Renal cortical epithelial cell (primary cell): ENCODE data around the gene POMGNT1. TPM values are rescaled to one million over a fixed set of nuclear protein-coding genes. Genes with fewer than 3 reads are reported as not detected.

Source experiments
- DNase-seq: peaks from one replicate; pipeline ENCODE4 v3.0.0-alpha.2; 2011; ENCODE audit warnings: low read depth
- total RNA-seq: library from RNA; depleted of rRNA; stranded (reverse); fragments of >200 nt; gene quantifications from 2 replicates; pipeline ENCODE4 v1.2.3, GENCODE V29; 2014

POMGNT1 gene
- total RNA-seq, 1 donor from 2014 or later = 34.0 TPM

GRCh38 chr1:46157916-46158311, 40.3 kb downstream of the POMGNT1 start:
- DNase-seq = no peak

GRCh38 chr1:46153732-46154131, 44.5 kb downstream of the POMGNT1 start:
- no peak for DNase-seq

DNA sequence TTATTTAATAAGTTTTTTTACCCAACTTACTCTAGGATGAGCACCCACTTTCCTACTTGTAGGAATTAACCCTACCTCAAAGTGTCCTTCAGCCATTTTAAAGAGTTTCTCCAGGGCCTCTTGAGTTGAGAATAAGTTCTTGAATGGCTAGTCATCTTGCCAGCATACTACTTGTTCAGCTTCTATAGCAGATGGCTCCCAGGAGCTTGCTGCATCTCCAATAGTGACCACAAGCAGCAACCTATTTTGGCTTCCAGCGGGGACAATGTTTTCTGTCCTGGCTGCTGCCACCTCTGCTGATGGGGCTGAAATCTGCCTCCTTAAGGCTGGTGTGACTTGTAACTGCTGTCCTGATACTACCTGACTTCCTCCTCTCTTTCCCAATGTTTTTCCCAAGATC, 45.0 kb downstream of the POMGNT1 start:
- no peak for DNase-seq

DNA sequence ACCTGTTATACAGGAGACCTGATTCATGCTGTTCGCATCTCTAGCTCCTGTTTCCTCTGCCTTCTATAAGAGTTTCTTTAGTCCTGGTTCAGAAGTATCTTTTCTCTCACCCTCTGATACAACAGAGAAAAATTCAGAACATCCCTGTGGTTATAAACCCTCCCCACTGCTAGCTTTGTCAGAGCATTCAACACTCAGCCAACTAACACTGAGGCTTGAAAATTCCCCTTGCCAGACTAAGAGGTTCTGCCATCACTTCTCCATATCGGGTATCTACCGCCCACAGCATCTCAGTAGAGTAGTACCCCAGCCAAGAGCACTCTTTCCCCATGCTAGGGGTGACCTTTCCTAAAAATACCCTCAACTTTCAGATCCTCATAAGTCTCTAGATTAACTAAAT, 46.2 kb downstream of the POMGNT1 start:
- peak; percentile 68 for DNase-seq

DNA sequence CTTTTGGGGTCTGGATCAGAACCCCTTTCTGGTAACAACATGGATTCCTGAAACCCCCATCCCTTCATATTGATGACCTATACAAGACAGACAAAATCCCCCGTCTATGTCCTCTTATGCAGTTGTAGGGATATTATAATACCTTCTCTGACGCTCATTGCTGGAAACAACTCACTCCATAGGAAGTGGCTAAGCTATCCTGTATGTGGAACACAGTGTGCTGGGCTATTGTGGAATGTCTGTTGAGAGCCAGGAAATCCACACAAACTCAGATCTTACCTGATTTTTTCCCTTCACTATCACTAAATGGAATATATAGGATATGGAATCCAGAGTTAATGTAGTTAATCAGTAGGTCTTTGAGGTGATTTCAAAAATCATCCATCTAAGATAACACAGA, 48.1 kb downstream of the POMGNT1 start:
- no peak for DNase-seq

- DNase-seq = no peak
These were observed 49.9 kb downstream of the POMGNT1 start for GRCh38 chr1:46148318-46148717.

Other genes with a start within 250 kb of the POMGNT1 start
- 9.0 and 33.7 TPM in 2 replicates for gene PIK3R3, start 65.8 kb downstream of the POMGNT1 start, total RNA-seq
- gene TSPAN1, start 23.3 kb downstream of the POMGNT1 start, total RNA-seq = 78.7 and 114 TPM in 2 replicates
- not detected in 2 replicates for gene P3R3URF, start 21.9 kb downstream of the POMGNT1 start, total RNA-seq
- 2.1 and 13.8 TPM in 2 replicates for gene LURAP1, start 4.9 kb upstream of the POMGNT1 start, total RNA-seq
- 1.9 and 5.4 TPM in 2 replicates for gene RAD54L, start 49.3 kb upstream of the POMGNT1 start, total RNA-seq
- gene LRRC41, start 105.2 kb upstream of the POMGNT1 start, total RNA-seq = 106 and 118 TPM in 2 replicates
- 526 and 736 TPM in 2 replicates for gene UQCRH, start 105.3 kb upstream of the POMGNT1 start, total RNA-seq
- gene NSUN4, start 142.4 kb upstream of the POMGNT1 start, total RNA-seq = 21.7 and 27.4 TPM in 2 replicates
- 10.8 and 16.1 TPM in 2 replicates for gene FAAH, start 195.9 kb upstream of the POMGNT1 start, total RNA-seq